OCI-LY7 (cell line): ENCODE measurements around the gene IGF1.

Source experiments
- CTCF ChIP-seq: fragments of 200-600 bp; sonication (generic); conservative IDR thresholded peaks from 2 replicates; pipeline ENCODE4 v1.5.1; 2014; ENCODE audit warnings: mild to moderate bottlenecking, antibody characterized with exemption, low read length, moderate library complexity, mixed read lengths
- EZH2phosphoT487 ChIP-seq: fragments of 200-600 bp; sonication (generic); IDR thresholded peaks from 2 replicates; pipeline ENCODE4 v1.6.1; 2018; ENCODE audit warnings: low read depth, borderline replicate concordance, mild to moderate bottlenecking, mixed run types, antibody characterized with exemption, low read length, moderate library complexity, mixed read lengths

- TF ChIP-seq CTCF (no peak), EZH2phosphoT487 (no peak)
These were observed 5.0 kb downstream of the IGF1 start for GRCh38 chr12:102475355-102475754.
